Neutrophil (primary cell): ENCODE measurements around the gene POU6F2.

Experiments
- H3K27ac ChIP-seq: fragments of 200-600 bp; sonication (generic); 2 replicates; pipeline ENCODE4 v1.5.1; 2016; ENCODE audit warnings: mild to moderate bottlenecking, moderate library complexity
- H3K27me3 ChIP-seq: fragments of 200-600 bp; sonication (generic); 2 replicates; pipeline ENCODE4 v1.6.0; 2016; ENCODE audit warnings: mild to moderate bottlenecking
- H3K36me3 ChIP-seq: fragments of 200-600 bp; sonication (generic); 2 replicates; pipeline ENCODE4 v1.5.1; 2017
- H3K4me1 ChIP-seq, 2 experiments: fragments of 200-600 bp in 1 of 2; sonication (generic) in 1 of 2; 1 replicate in 1 of 2; 2 replicates in 1 of 2; pipeline versions ENCODE4 v1.5.1 to v1.6.1; 2013 to 2016; ENCODE audit warnings: low read depth in 1 of 2, low read length in 1 of 2, mild to moderate bottlenecking in 1 of 2, moderate library complexity in 1 of 2; ENCODE audit not compliant: control insufficient read depth in 1 of 2, insufficient read depth in 1 of 2
- H3K4me3 ChIP-seq, 2 experiments: fragments of 200-600 bp in 1 of 2; sonication (generic) in 1 of 2; 1 replicate in 1 of 2; 2 replicates in 1 of 2; pipeline ENCODE4 v1.5.1; 2013 to 2016; ENCODE audit warnings: low read depth in 1 of 2, low read length in 1 of 2, mild to moderate bottlenecking in 1 of 2, moderate library complexity in 1 of 2
- H3K9me3 ChIP-seq: fragments of 200-600 bp; sonication (generic); 2 replicates; pipeline ENCODE4 v1.5.1; 2016
- CTCF ChIP-seq: fragments of 200-600 bp; sonication (generic); IDR thresholded peaks from 2 replicates; pipeline ENCODE4 v1.5.1; 2016; ENCODE audit warnings: antibody characterized with exemption

Gene POU6F2

DNA sequence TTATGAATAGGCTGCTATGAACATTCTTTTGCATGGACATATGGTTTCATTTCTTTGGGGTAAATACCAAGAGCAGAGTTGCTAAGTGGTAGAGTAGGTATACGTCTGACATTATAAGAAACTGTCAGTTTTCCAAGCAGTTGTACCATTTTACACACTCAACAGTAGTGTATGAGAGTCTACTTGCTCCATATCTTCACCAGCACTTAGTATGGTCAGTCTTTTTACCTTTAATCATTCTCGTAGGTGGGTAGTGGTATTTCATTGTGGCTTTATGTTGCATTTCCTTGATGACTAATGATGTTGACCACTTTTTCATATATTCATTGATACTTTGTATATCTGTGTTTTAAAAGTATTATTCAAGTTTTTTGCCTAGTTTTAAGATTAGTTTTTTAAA lies 45.1 kb downstream of the POU6F2 start:
- Histone ChIP-seq H3K4me3 (no peak overlapping the region), H3K9me3 (no peaks in the 10 kb centered on the region), H3K36me3 (no peaks in the 10 kb centered on the region), H3K27ac (no peak overlapping the region), H3K4me1 (no peaks in the 10 kb centered on the region), H3K27me3 (no peaks in the 10 kb centered on the region)
- no peak for TF ChIP-seq CTCF

DNA sequence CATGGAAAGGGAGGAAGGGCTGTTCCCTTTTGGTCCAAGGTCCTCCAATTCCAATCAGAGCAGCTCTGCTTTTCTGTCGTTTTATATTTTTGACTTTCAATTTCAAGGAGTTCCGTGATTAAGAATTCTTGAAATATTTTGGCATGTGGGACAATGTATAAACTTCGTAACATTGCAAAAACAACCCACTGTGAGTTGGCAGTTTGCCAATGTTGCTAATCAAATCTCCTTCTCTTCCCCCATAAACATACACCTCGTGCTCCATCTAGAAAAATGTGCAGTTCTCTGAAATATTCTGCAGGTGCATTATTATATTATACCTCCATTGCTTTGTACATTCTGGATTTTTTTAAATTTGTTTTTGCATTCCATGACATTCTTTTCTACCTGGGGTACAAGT lies 49.8 kb downstream of the POU6F2 start:
- Histone ChIP-seq H3K27ac (no peak overlapping the region), H3K4me3 (no peak overlapping the region), H3K4me1 (no peaks in the 10 kb centered on the region), H3K9me3 (no peaks in the 10 kb centered on the region), H3K27me3 (no peaks in the 10 kb centered on the region), H3K36me3 (no peaks in the 10 kb centered on the region)
- TF ChIP-seq CTCF, result no peak

- no peaks in the 10 kb centered on the region for H3K4me1 ChIP-seq
- no peaks in the 10 kb centered on the region for H3K36me3 ChIP-seq
- H3K9me3 ChIP-seq, result no peaks in the 10 kb centered on the region
- H3K4me3 ChIP-seq, result no peak overlapping the region
- H3K27me3 ChIP-seq, result no peaks in the 10 kb centered on the region
- TF ChIP-seq CTCF, result no peak
- H3K27ac ChIP-seq, result no peak overlapping the region
Observed at GRCh38 chr7:39033885-39034624, 56.3 kb downstream of the POU6F2 start.

DNA sequence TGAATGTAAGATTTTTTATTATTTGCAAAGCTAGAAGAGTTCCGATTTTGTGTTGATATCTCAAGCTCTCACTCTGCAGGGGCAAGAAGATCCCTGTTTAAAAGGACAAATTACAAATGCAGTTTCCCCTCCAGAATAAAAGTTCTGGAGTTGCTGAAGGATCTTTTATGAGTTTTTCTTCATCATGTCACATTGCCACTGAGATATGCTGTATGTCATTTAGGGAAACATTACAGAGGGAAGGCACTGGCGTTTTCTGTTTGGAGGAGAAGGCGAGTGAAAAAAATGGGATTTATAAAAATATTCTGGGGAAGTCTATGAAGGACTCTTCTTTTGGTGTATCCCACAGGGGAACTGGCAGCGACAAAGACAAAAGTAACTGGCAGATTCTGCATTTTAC lies 57.4 kb downstream of the POU6F2 start:
- Histone ChIP-seq H3K27ac (no peak overlapping the region), H3K36me3 (no peaks in the 10 kb centered on the region), H3K27me3 (no peaks in the 10 kb centered on the region), H3K4me3 (no peak overlapping the region), H3K9me3 (no peaks in the 10 kb centered on the region), H3K4me1 (no peaks in the 10 kb centered on the region)
- no peak for TF ChIP-seq CTCF

DNA sequence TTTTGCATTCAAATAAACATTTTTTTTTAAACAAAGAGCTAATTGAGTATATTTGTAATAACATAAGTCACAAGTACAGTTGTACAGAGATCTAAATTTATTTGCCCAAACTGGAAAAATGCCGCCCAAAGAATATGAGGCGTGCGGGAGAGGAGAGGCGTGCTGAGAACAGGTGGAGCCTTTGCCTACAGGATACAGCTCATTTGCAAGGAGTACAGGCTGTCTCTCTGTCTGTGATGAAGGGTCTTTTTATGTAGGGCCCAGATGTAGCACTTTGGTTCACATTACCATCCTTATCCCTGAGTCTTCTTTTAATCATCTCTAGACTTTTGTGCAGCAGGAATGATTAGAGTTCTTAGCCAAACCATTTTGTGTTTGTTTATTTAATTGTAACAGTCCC lies 58.2 kb downstream of the POU6F2 start:
- Histone ChIP-seq H3K4me1 (no peaks in the 10 kb centered on the region), H3K9me3 (no peaks in the 10 kb centered on the region), H3K27ac (no peak overlapping the region), H3K27me3 (no peaks in the 10 kb centered on the region), H3K36me3 (no peaks in the 10 kb centered on the region), H3K4me3 (no peak overlapping the region)
- no peak for TF ChIP-seq CTCF
